ENCODE measurements around the gene ENOX1. TPM values are rescaled to one million over a fixed set of nuclear protein-coding genes. Genes with fewer than 3 reads are reported as not detected.

Gene ENOX1
- total and polyA plus RNA-seq, 2 of the 13 experiments (the other 11 are each of a cell fraction or from before 2014, with no cell fraction given): not detected

GRCh38 chr13:43776006-43776405, 10.8 kb downstream of the ENOX1 start (continued):
- TF ChIP-seq IRF9 (CRISPR knock-in tag; IDR thresholded peaks at IDR 0.05; ENCODE audit: borderline replicate concordance) (no peak), ZNF839 (CRISPR knock-in tag; IDR thresholded peaks at IDR 0.05; ENCODE audit: borderline replicate concordance) (no peak), ZBTB42 (CRISPR knock-in tag; IDR thresholded peaks at IDR 0.05) (no peak), DNMT3B (CRISPR knock-in tag; conservative IDR thresholded peaks at IDR 0.05) (no peak)

GRCh38 chr13:43773602-43774001, 13.2 kb downstream of the ENOX1 start:
- Histone ChIP-seq H3K36me3 (replicated peaks in 1 of 2; ENCODE audit: control insufficient read depth in 1 of 2, insufficient read depth in 2 of 2, low read length in 2 of 2) (no peaks in the 10 kb centered on the region), H4K20me1 (ENCODE audit: insufficient read depth, low read length) (no peaks in the 10 kb centered on the region), H3K4me2 (ENCODE audit: low read depth, low read length) (no peak overlapping the region), H3K4me1 (ENCODE audit: insufficient read depth, low read length) (no peaks in the 10 kb centered on the region), H3K9ac (ENCODE audit: insufficient read depth, low read depth, low read length) (no peak overlapping the region), H3K27ac (ENCODE audit: extremely low read length, insufficient read depth, low read length) (no peak overlapping the region), H2AFZ (ENCODE audit: low read length) (no peak overlapping the region), H3K9me3 (ENCODE audit: low read length) (no peaks in the 10 kb centered on the region), H3K4me3 (replicated peaks in 1 of 3; ENCODE audit: insufficient read depth in 1 of 3, low read depth in 2 of 3, low read length in 3 of 3) (no peak overlapping the region), H3K79me2 (ENCODE audit: insufficient read depth, low read length) (no peaks in the 10 kb centered on the region), H3K27me3 (ENCODE audit: control insufficient read depth in 1 of 2, insufficient read depth in 2 of 2, low read length in 2 of 2) (no peaks in the 10 kb centered on the region)
- no peak for FAIRE-seq
- no TSS peak for BruUV-seq (replicated peaks)
- ChIA-PET CTCF (ENCODE audit: low intra/inter-chr PET ratio, low total read pairs) (no interaction called here), POLR2A (no interaction called here)
- WGBS (ENCODE audit: low lambda C conversion rate): 1% methylated on average over 2 of the region's 2 CpGs
- in situ Hi-C loops (cut with HindIII; ENCODE audit: extremely low pct_ligation_motif_present, low pct_unique_long_range_greater_than_20kb) (no loop called here), intact Hi-C loops (cut with micrococcal nuclease; ENCODE audit: unreplicated experiment) (no loop called here)
- no peak for DNase-seq (ENCODE audit: low spot score)
- ATAC-seq: no peak
- no peak for TF ChIP-seq ZFP36L2 (CRISPR knock-in tag; IDR thresholded peaks at IDR 0.05)
- TF ChIP-seq ZNF292 (CRISPR knock-in tag; IDR thresholded peaks at IDR 0.05; ENCODE audit: borderline replicate concordance, low read depth): no peak
- TF ChIP-seq MATR3 (CRISPR knock-in tag; IDR thresholded peaks at IDR 0.05): no peak
- TF ChIP-seq ZNF354B (CRISPR knock-in tag; IDR thresholded peaks at IDR 0.05): no peak
- TF ChIP-seq SOX5 (CRISPR knock-in tag; IDR thresholded peaks at IDR 0.05; ENCODE audit: borderline replicate concordance): no peak
- no peak for TF ChIP-seq ZNF33B (CRISPR knock-in tag; IDR thresholded peaks at IDR 0.05)
- no peak for TF ChIP-seq SP1 (IDR thresholded peaks at IDR 0.05)
- no peak for TF ChIP-seq SP1 (CRISPR knock-in tag; IDR thresholded peaks at IDR 0.05)
- no peak for TF ChIP-seq EP300 (IDR thresholded peaks at IDR 0.05; ENCODE audit: low read depth in 2 of 2, low read length in 2 of 2)
- no peak for TF ChIP-seq EP300 (CRISPR knock-in tag; IDR thresholded peaks at IDR 0.05; ENCODE audit: borderline replicate concordance)
- no peak for TF ChIP-seq PPARG (CRISPR knock-in tag; conservative IDR thresholded peaks at IDR 0.05)
- no peak for TF ChIP-seq ZNF724P (CRISPR knock-in tag; IDR thresholded peaks at IDR 0.05; ENCODE audit: borderline replicate concordance)
- no peak for TF ChIP-seq RFX3 (CRISPR knock-in tag; IDR thresholded peaks at IDR 0.05)
- TF ChIP-seq SUZ12 (IDR thresholded peaks at IDR 0.05; ENCODE audit: low read depth, low read length): no peak
- no peak for TF ChIP-seq ZNF20 (CRISPR knock-in tag; IDR thresholded peaks at IDR 0.05)
- TF ChIP-seq, protein P1, sequence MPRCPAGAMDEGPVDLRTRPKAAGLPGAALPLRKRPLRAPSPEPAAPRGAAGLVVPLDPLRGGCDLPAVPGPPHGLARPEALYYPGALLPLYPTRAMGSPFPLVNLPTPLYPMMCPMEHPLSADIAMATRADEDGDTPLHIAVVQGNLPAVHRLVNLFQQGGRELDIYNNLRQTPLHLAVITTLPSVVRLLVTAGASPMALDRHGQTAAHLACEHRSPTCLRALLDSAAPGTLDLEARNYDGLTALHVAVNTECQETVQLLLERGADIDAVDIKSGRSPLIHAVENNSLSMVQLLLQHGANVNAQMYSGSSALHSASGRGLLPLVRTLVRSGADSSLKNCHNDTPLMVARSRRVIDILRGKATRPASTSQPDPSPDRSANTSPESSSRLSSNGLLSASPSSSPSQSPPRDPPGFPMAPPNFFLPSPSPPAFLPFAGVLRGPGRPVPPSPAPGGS (CRISPR knock-in tag; IDR thresholded peaks at IDR 0.05): no peak
- TF ChIP-seq STAG1 (CRISPR knock-in tag; IDR thresholded peaks at IDR 0.05): no peak
- TF ChIP-seq TERF1 (CRISPR knock-in tag; IDR thresholded peaks at IDR 0.05): no peak
- no peak for TF ChIP-seq REPIN1 (CRISPR knock-in tag; IDR thresholded peaks at IDR 0.05; ENCODE audit: borderline replicate concordance, low read depth)

Measured in HepG2 (cell line).